DND-41 (cell line): ENCODE results near the gene MRPS17.
A peak's percentile ranks its signal among the peaks of the same experiment; 100 is the strongest.

ENCODE experiments used
- ATAC-seq: fragments of 200-7000 bp; cut with Tn5 transposase; 3 replicates; pipeline ENCODE4 v1.9.1; 2021; ENCODE audit warnings: low read depth; ENCODE audit not compliant: insufficient read depth
- DNase-seq: peaks from one replicate; pipeline ENCODE4 v3.0.0-alpha.2; 2020
- H2AFZ ChIP-seq: 2 replicates; pipeline ENCODE4 v1.6.0; 2012; ENCODE audit warnings: low read depth, low read length
- H3K27ac ChIP-seq: 2 replicates; pipeline ENCODE4 v1.5.1; 2012; ENCODE audit warnings: low read length, inconsistent platforms
- H3K27me3 ChIP-seq: fragments of 200-600 bp; sonication (generic); 2 replicates; pipeline ENCODE4 v1.6.0; 2012; ENCODE audit warnings: low read length, mild to moderate bottlenecking, inconsistent platforms; ENCODE audit not compliant: insufficient read depth, poor library complexity
- H3K36me3 ChIP-seq: 2 replicates; pipeline ENCODE4 v1.5.1; 2012; ENCODE audit warnings: low read length, inconsistent platforms; ENCODE audit not compliant: insufficient read depth
- H3K4me1 ChIP-seq: 2 replicates; pipeline ENCODE4 v1.5.1; 2012; ENCODE audit warnings: mild to moderate bottlenecking, low read length; ENCODE audit not compliant: insufficient read depth
- H3K4me2 ChIP-seq: 2 replicates; pipeline ENCODE4 v1.6.0; 2012; ENCODE audit warnings: mild to moderate bottlenecking, moderate library complexity, low read length, inconsistent platforms; ENCODE audit not compliant: insufficient read depth
- H3K4me3 ChIP-seq, 2 experiments: fragments of 200-600 bp in 1 of 2; shearing (Covaris generic) in 1 of 2; 2 replicates each; pipeline ENCODE4 v1.5.1; 2012 to 2016; ENCODE audit warnings: inconsistent platforms in 2 of 2, low read length in 2 of 2, mild to moderate bottlenecking in 2 of 2, low read depth in 1 of 2, moderate library complexity in 1 of 2
- H3K79me2 ChIP-seq: 2 replicates; pipeline ENCODE4 v1.6.0; 2012; ENCODE audit warnings: low read length, inconsistent platforms; ENCODE audit not compliant: insufficient read depth
- H3K9ac ChIP-seq: 2 replicates; pipeline ENCODE4 v1.6.0; 2012; ENCODE audit warnings: low read depth, mild to moderate bottlenecking, inconsistent platforms, low read length, moderate library complexity
- H3K9me3 ChIP-seq: 2 replicates; pipeline ENCODE4 v1.5.1; 2012; ENCODE audit warnings: low read length, moderate library complexity, mild to moderate bottlenecking, inconsistent platforms; ENCODE audit not compliant: insufficient read depth, severe bottlenecking
- H4K20me1 ChIP-seq: 2 replicates; pipeline ENCODE4 v1.6.0; 2012; ENCODE audit warnings: low read length; ENCODE audit not compliant: insufficient read depth
- CTCF ChIP-seq: IDR thresholded peaks from 2 replicates; pipeline ENCODE4 v1.5.1; 2012; ENCODE audit warnings: borderline replicate concordance, low read length, moderate library complexity, mild to moderate bottlenecking; ENCODE audit not compliant: poor library complexity, severe bottlenecking; ENCODE audit errors: extremely low read depth
- EZH2 ChIP-seq: IDR thresholded peaks from 3 replicates; pipeline ENCODE4 v1.6.1; 2012; ENCODE audit warnings: borderline replicate concordance, low read depth, mild to moderate bottlenecking, moderate library complexity, low read length, inconsistent platforms; ENCODE audit not compliant: severe bottlenecking

MRPS17 gene

GRCh38 chr7:55957190-55957589 is 5.5 kb downstream of the MRPS17 start:
- H3K27me3 ChIP-seq = no peaks in the 10 kb centered on the region
- TF ChIP-seq CTCF = no peak
- TF ChIP-seq EZH2 = no peak
- no peaks in the 10 kb centered on the region for H3K9me3 ChIP-seq
- ATAC-seq (no peak), DNase-seq (no peak)
- H3K4me2 ChIP-seq = no peak overlapping the region
- no peak overlapping the region for H3K27ac ChIP-seq
- H3K36me3 ChIP-seq = peaks cover 30% of the 10 kb centered on the region
- peaks cover 22% of the 10 kb centered on the region for H3K79me2 ChIP-seq
- no peak overlapping the region for H3K4me3 ChIP-seq
- no peak overlapping the region for H2AFZ ChIP-seq
- no peak overlapping the region for H3K9ac ChIP-seq
- peaks cover 10% of the 10 kb centered on the region for H3K4me1 ChIP-seq
- H4K20me1 ChIP-seq = peaks cover 5% of the 10 kb centered on the region; the same call in 1 of the 2 replicates

GRCh38 chr7:55962014-55962413 is 10.3 kb downstream of the MRPS17 start:
- DNase-seq (no peak), ATAC-seq (no peak)
- no peak overlapping the region for H3K4me3 ChIP-seq
- no peak overlapping the region for H3K4me2 ChIP-seq
- H2AFZ ChIP-seq = no peak overlapping the region
- H3K9ac ChIP-seq = no peak overlapping the region
- H3K4me1 ChIP-seq = peaks cover 29% of the 10 kb centered on the region
- H4K20me1 ChIP-seq = peaks cover 4% of the 10 kb centered on the region; the same call in 1 of the 2 replicates
- no peak overlapping the region for H3K27ac ChIP-seq
- H3K36me3 ChIP-seq = peaks cover 13% of the 10 kb centered on the region
- peaks cover 37% of the 10 kb centered on the region for H3K79me2 ChIP-seq
- TF ChIP-seq CTCF (no peak), EZH2 (no peak)
- no peaks in the 10 kb centered on the region for H3K27me3 ChIP-seq
- no peaks in the 10 kb centered on the region for H3K9me3 ChIP-seq

- Histone ChIP-seq H4K20me1 (peaks cover 4% of the 10 kb centered on the region; the same call in 1 of the 2 replicates), H3K9ac (peak overlapping the region; percentile 96), H2AFZ (peak overlapping the region; percentile 97), H3K4me3 (peak overlapping the region; percentile 25 to 100; a peak in 3 of 4 replicates), H3K27ac (peak overlapping the region; percentile 79), H3K36me3 (peaks cover 16% of the 10 kb centered on the region), H3K4me2 (peak overlapping the region; percentile 79), H3K79me2 (peaks cover 54% of the 10 kb centered on the region), H3K27me3 (no peaks in the 10 kb centered on the region), H3K9me3 (no peaks in the 10 kb centered on the region), H3K4me1 (peaks cover 30% of the 10 kb centered on the region)
- no peak for ATAC-seq
- no peak for DNase-seq
- TF ChIP-seq EZH2 (no peak), CTCF (no peak)
Measured at GRCh38 chr7:55963584-55964168, 12.0 kb downstream of the MRPS17 start.
